ENCODE results near the gene HRC.
"Not testable (repeated sequence)": the region's sequence is repeated elsewhere in the genome, so short reads cannot be mapped to it uniquely, and the experiment has no call there.

The HRC gene

GRCh38 chr19:49155005-49155819, at the start of gene HRC:
Gene HRC, minus strand, starts transcription at chr19:49155396. Its CDS starts 159 bp downstream, at chr19:49155237.
- no peak for DNase-seq

- no peak for DNase-seq
These were observed 45.8 kb upstream of the HRC start for GRCh38 chr19:49201042-49201441.

- DNase-seq, result no peak
These were observed 45.2 kb upstream of the HRC start for GRCh38 chr19:49200238-49200862.

- DNase-seq, result no peak
These were observed 41.5 kb upstream of the HRC start for GRCh38 chr19:49196527-49197240.

GRCh38 chr19:49194408-49194807, 39.2 kb upstream of the HRC start:
- no peak for DNase-seq

GRCh38 chr19:49193822-49194394, 38.7 kb upstream of the HRC start:
- no peak for DNase-seq

- no peak for DNase-seq
These were observed 35.6 kb upstream of the HRC start for GRCh38 chr19:49190781-49191180.

GRCh38 chr19:49189259-49189658, 34.1 kb upstream of the HRC start:
- DNase-seq, result no peak

- no peak for DNase-seq
These were observed 33.5 kb upstream of the HRC start for GRCh38 chr19:49188626-49189200.

GRCh38 chr19:49186108-49186507, 30.9 kb upstream of the HRC start:
- no peak for DNase-seq

- DNase-seq, result no peak
These were observed 27.7 kb upstream of the HRC start for GRCh38 chr19:49182848-49183375.

GRCh38 chr19:49182010-49182847, 27.0 kb upstream of the HRC start:
- not testable (repeated sequence) for DNase-seq

GRCh38 chr19:49180659-49181058, 25.5 kb upstream of the HRC start:
- no peak for DNase-seq

GRCh38 chr19:49173198-49173597, 18.0 kb upstream of the HRC start:
- no peak for DNase-seq

GRCh38 chr19:49168421-49168820, 13.2 kb upstream of the HRC start:
- DNase-seq, result no peak

- no peak for DNase-seq
These were observed 12.7 kb upstream of the HRC start for GRCh38 chr19:49167857-49168409.

GRCh38 chr19:49165865-49166301, 10.7 kb upstream of the HRC start:
- no peak for DNase-seq

- DNase-seq, result no peak
These were observed 10.0 kb upstream of the HRC start for GRCh38 chr19:49165111-49165750.

- DNase-seq, result no peak
These were observed 6.8 kb upstream of the HRC start for GRCh38 chr19:49161987-49162386.

GRCh38 chr19:49160450-49161189, 5.4 kb upstream of the HRC start:
- DNase-seq, result no peak

Data from cortex of kidney (tissue), 1 donor.